ENCODE measurements around the gene IP6K3.

DNA sequence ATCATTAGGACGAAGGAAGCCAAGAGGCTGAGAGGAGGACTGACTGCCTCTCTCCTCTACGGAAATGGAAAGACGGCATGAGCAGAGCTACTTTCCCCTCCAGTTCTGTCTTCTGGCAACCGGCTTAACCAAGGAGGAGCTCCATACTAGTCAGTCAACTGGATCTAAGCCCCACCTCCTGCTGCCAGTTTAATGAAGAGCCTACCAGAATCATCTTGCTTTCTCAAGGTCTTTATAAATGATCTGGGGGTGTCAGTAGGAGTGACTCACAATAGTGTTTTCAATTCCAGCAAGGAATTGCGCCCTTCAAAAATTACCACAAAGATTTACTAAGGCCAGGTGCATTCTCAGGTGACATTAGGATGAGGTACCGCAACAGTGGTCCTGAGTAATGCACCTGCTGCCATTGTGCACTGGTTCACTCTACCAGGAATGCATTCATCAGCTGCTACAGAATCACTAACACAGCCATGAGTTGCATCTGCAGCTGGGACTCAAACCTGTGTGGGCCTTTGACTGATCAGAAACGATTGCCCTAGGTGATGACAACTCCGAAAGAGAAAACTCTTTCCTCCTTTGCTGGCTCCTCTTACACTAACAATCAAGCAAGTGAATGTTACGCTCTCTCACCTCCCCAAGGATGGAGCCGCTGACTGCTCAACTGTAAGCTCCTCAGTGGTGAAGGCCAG, 38.0 kb downstream of the IP6K3 start:
- TF ChIP-seq, protein P1, sequence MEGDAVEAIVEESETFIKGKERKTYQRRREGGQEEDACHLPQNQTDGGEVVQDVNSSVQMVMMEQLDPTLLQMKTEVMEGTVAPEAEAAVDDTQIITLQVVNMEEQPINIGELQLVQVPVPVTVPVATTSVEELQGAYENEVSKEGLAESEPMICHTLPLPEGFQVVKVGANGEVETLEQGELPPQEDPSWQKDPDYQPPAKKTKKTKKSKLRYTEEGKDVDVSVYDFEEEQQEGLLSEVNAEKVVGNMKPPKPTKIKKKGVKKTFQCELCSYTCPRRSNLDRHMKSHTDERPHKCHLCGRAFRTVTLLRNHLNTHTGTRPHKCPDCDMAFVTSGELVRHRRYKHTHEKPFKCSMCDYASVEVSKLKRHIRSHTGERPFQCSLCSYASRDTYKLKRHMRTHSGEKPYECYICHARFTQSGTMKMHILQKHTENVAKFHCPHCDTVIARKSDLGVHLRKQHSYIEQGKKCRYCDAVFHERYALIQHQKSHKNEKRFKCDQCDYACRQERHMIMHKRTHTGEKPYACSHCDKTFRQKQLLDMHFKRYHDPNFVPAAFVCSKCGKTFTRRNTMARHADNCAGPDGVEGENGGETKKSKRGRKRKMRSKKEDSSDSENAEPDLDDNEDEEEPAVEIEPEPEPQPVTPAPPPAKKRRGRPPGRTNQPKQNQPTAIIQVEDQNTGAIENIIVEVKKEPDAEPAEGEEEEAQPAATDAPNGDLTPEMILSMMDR (IDR thresholded peaks at IDR 0.05; ENCODE audit: low read depth, low read length): no peak
- no peak for TF ChIP-seq EZH2phosphoT487 (IDR thresholded peaks at IDR 0.05; ENCODE audit: low read depth)

Data from OCI-LY3 (cell line).